ENCODE measurements around the gene DNMBP.

DNA sequence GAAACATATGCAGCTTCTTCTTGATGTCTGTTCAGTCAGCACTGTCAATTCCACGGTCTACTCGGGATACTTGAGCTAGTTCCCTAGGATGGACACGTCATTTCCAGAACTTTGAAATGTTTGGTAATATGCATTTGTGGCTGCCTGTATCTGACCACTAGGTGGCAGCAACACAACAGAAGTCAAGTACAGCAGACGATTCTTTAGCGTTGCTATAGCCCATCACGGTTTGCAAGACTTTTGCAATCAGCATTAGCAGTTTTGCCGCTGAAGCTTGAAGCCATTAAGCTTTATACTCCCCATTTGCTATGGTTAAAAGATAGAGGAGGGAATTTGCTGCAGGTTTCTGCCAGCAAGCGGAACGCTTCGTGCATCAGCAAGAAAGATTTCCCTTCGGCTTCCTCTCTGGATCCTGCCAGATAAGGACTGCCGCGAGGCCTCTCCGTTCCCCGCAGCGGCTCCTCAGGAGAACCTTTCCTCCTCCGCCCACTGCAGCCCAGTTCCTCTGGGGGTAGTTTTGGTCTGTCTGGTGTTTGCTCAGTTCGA is 163.8 kb downstream of the DNMBP start:
- TF ChIP-seq, protein P1, sequence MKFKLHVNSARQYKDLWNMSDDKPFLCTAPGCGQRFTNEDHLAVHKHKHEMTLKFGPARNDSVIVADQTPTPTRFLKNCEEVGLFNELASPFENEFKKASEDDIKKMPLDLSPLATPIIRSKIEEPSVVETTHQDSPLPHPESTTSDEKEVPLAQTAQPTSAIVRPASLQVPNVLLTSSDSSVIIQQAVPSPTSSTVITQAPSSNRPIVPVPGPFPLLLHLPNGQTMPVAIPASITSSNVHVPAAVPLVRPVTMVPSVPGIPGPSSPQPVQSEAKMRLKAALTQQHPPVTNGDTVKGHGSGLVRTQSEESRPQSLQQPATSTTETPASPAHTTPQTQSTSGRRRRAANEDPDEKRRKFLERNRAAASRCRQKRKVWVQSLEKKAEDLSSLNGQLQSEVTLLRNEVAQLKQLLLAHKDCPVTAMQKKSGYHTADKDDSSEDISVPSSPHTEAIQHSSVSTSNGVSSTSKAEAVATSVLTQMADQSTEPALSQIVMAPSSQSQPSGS (CRISPR knock-in tag; IDR thresholded peaks at IDR 0.05; ENCODE audit: borderline replicate concordance, low read depth), result no peak
- TF ChIP-seq CBFB (CRISPR knock-in tag; IDR thresholded peaks at IDR 0.05; ENCODE audit: low read depth) (no peak), ESRRA (CRISPR knock-in tag; IDR thresholded peaks at IDR 0.05; ENCODE audit: borderline replicate concordance) (no peak), FOXK1 (CRISPR knock-in tag; IDR thresholded peaks at IDR 0.05) (no peak), NR3C1 (CRISPR knock-in tag; conservative IDR thresholded peaks at IDR 0.05; ENCODE audit: low read depth) (no peak), ZNF416 (CRISPR knock-in tag; IDR thresholded peaks at IDR 0.05) (no peak), IRF2 (CRISPR knock-in tag; IDR thresholded peaks at IDR 0.05; ENCODE audit: borderline replicate concordance, low read depth) (no peak)
- TF ChIP-seq, protein P2, sequence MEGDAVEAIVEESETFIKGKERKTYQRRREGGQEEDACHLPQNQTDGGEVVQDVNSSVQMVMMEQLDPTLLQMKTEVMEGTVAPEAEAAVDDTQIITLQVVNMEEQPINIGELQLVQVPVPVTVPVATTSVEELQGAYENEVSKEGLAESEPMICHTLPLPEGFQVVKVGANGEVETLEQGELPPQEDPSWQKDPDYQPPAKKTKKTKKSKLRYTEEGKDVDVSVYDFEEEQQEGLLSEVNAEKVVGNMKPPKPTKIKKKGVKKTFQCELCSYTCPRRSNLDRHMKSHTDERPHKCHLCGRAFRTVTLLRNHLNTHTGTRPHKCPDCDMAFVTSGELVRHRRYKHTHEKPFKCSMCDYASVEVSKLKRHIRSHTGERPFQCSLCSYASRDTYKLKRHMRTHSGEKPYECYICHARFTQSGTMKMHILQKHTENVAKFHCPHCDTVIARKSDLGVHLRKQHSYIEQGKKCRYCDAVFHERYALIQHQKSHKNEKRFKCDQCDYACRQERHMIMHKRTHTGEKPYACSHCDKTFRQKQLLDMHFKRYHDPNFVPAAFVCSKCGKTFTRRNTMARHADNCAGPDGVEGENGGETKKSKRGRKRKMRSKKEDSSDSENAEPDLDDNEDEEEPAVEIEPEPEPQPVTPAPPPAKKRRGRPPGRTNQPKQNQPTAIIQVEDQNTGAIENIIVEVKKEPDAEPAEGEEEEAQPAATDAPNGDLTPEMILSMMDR (IDR thresholded peaks at IDR 0.05), result peak; percentile 78
- TF ChIP-seq, protein P3, sequence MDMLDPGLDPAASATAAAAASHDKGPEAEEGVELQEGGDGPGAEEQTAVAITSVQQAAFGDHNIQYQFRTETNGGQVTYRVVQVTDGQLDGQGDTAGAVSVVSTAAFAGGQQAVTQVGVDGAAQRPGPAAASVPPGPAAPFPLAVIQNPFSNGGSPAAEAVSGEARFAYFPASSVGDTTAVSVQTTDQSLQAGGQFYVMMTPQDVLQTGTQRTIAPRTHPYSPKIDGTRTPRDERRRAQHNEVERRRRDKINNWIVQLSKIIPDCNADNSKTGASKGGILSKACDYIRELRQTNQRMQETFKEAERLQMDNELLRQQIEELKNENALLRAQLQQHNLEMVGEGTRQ (CRISPR knock-in tag; IDR thresholded peaks at IDR 0.05), result no peak
